WTC11 (cell line): Measurements from ENCODE around the gene COX17. TPM values are rescaled to one million over a fixed set of nuclear protein-coding genes. Genes with fewer than 3 reads are reported as not detected.

Source experiments
- CBFB ChIP-seq: sonication (generic); formaldehyde crosslinking; IDR thresholded peaks from 2 replicates; pipeline ENCODE4 v1.8.1; 2022; ENCODE audit warnings: mild to moderate bottlenecking, low read depth, missing genetic modification reagents
- CREB1 ChIP-seq: sonication (generic); formaldehyde crosslinking; IDR thresholded peaks from 2 replicates; pipeline ENCODE4 v1.8.0; 2023; ENCODE audit warnings: mild to moderate bottlenecking, missing genetic modification reagents
- CREM ChIP-seq: sonication (generic); formaldehyde crosslinking; IDR thresholded peaks from 2 replicates; pipeline ENCODE4 v1.8.1; 2022; ENCODE audit warnings: mild to moderate bottlenecking, missing genetic modification reagents, moderate library complexity
- ESRRA ChIP-seq: sonication (generic); formaldehyde crosslinking; IDR thresholded peaks from 2 replicates; pipeline ENCODE4 v1.8.1; 2022; ENCODE audit warnings: mild to moderate bottlenecking, missing genetic modification reagents, borderline replicate concordance
- ETV6 ChIP-seq: sonication (generic); formaldehyde crosslinking; IDR thresholded peaks from 2 replicates; pipeline ENCODE4 v1.8.1; 2022; ENCODE audit warnings: mild to moderate bottlenecking, missing genetic modification reagents
- FOXJ3 ChIP-seq: sonication (generic); formaldehyde crosslinking; IDR thresholded peaks from 2 replicates; pipeline ENCODE4 v1.9.0; 2021; ENCODE audit warnings: missing genetic modification reagents, mild to moderate bottlenecking, borderline replicate concordance
- FOXP1 ChIP-seq: sonication (generic); formaldehyde crosslinking; IDR thresholded peaks from 2 replicates; pipeline ENCODE4 v1.8.0; 2022; ENCODE audit warnings: missing genetic modification reagents, mild to moderate bottlenecking, moderate library complexity, borderline replicate concordance
- GABPB1 ChIP-seq: sonication (generic); formaldehyde crosslinking; IDR thresholded peaks from 2 replicates; pipeline ENCODE4 v1.8.1; 2023; ENCODE audit warnings: mild to moderate bottlenecking, missing genetic modification reagents
- IRF2 ChIP-seq: sonication (generic); formaldehyde crosslinking; IDR thresholded peaks from 2 replicates; pipeline ENCODE4 v1.8.0; 2022; ENCODE audit warnings: low read depth, missing genetic modification reagents, borderline replicate concordance
- JAZF1 ChIP-seq: fragments of 250-450 bp; sonication (Bioruptor Pico); IDR thresholded peaks from 2 replicates; pipeline ENCODE4 v1.9.0; 2021; ENCODE audit warnings: moderate library complexity, mild to moderate bottlenecking, inconsistent platforms
- MXD4 ChIP-seq: fragments of 250-450 bp; sonication (Bioruptor Pico); IDR thresholded peaks from 2 replicates; pipeline ENCODE4 v1.8.0; 2021; ENCODE audit warnings: mild to moderate bottlenecking, moderate library complexity, borderline replicate concordance
- OVOL2 ChIP-seq: fragments of 250-450 bp; sonication (Bioruptor Pico); IDR thresholded peaks from 2 replicates; pipeline ENCODE4 v1.9.0; 2021; ENCODE audit warnings: mild to moderate bottlenecking, borderline replicate concordance
- RELA ChIP-seq: sonication (generic); formaldehyde crosslinking; IDR thresholded peaks from 2 replicates; pipeline ENCODE4 v1.8.1; 2022; ENCODE audit warnings: missing genetic modification reagents, mild to moderate bottlenecking, borderline replicate concordance
- RORB ChIP-seq: fragments of 250-450 bp; sonication (Bioruptor Pico); IDR thresholded peaks from 2 replicates; pipeline ENCODE4 v1.9.0; 2021; ENCODE audit warnings: mild to moderate bottlenecking
- SMAD3 ChIP-seq: sonication (generic); formaldehyde crosslinking; IDR thresholded peaks from 2 replicates; pipeline ENCODE4 v1.8.0; 2022; ENCODE audit warnings: missing genetic modification reagents, mild to moderate bottlenecking, borderline replicate concordance
- SMAD4 ChIP-seq: sonication (generic); formaldehyde crosslinking; IDR thresholded peaks from 2 replicates; pipeline ENCODE4 v1.8.0; 2022; ENCODE audit warnings: mild to moderate bottlenecking, missing genetic modification reagents
- TEAD4 ChIP-seq: sonication (generic); formaldehyde crosslinking; IDR thresholded peaks from 2 replicates; pipeline ENCODE4 v1.8.0; 2022; ENCODE audit warnings: mild to moderate bottlenecking, missing genetic modification reagents
- ZBTB21 ChIP-seq: sonication (generic); formaldehyde crosslinking; IDR thresholded peaks from 2 replicates; pipeline ENCODE4 v1.8.1; 2023; ENCODE audit warnings: mild to moderate bottlenecking, missing genetic modification reagents, borderline replicate concordance
- ZNF138 ChIP-seq: sonication (generic); formaldehyde crosslinking; conservative IDR thresholded peaks from 2 replicates; pipeline ENCODE4 v1.8.1; 2022; ENCODE audit warnings: mild to moderate bottlenecking, moderate library complexity, missing genetic modification reagents
- ZNF232 ChIP-seq: sonication (generic); formaldehyde crosslinking; IDR thresholded peaks from 2 replicates; pipeline ENCODE4 v1.8.0; 2022; ENCODE audit warnings: mild to moderate bottlenecking, missing genetic modification reagents
- ZNF671 ChIP-seq: fragments of 250-450 bp; sonication (Bioruptor Pico); IDR thresholded peaks from 2 replicates; pipeline ENCODE4 v1.8.0; 2021; ENCODE audit warnings: mild to moderate bottlenecking
- total RNA-seq: library from RNA; stranded (reverse); gene quantifications from 3 replicates; pipeline ENCODE4 v1.2.3, GENCODE V29; 2021
- TF ChIP-seq, protein P1 (sequence below): sonication (generic); formaldehyde crosslinking; IDR thresholded peaks from 2 replicates; pipeline ENCODE4 v1.8.1; 2022; ENCODE audit warnings: missing genetic modification reagents, borderline replicate concordance
- TF ChIP-seq, protein P2 (sequence below): fragments of 250-450 bp; sonication (Bioruptor Pico); IDR thresholded peaks from 2 replicates; pipeline ENCODE4 v1.9.0; 2021; ENCODE audit warnings: mild to moderate bottlenecking
- TF ChIP-seq, protein P3 (sequence below): sonication (generic); formaldehyde crosslinking; IDR thresholded peaks from 2 replicates; pipeline ENCODE4 v1.8.1; 2022; ENCODE audit warnings: mild to moderate bottlenecking, missing genetic modification reagents, moderate library complexity, borderline replicate concordance
- TF ChIP-seq, protein P4 (sequence below): sonication (generic); formaldehyde crosslinking; IDR thresholded peaks from 2 replicates; pipeline ENCODE4 v1.8.1; 2023; ENCODE audit warnings: mild to moderate bottlenecking, missing genetic modification reagents
- TF ChIP-seq, protein P5 (sequence below): sonication (generic); formaldehyde crosslinking; IDR thresholded peaks from 2 replicates; pipeline ENCODE4 v1.8.1; 2022; ENCODE audit warnings: low read depth, missing genetic modification reagents, borderline replicate concordance
- TF ChIP-seq, protein P6 (sequence below): sonication (generic); formaldehyde crosslinking; IDR thresholded peaks from 2 replicates; pipeline ENCODE4 v1.8.1; 2023; ENCODE audit warnings: mild to moderate bottlenecking, missing genetic modification reagents, moderate library complexity
- TF ChIP-seq, protein P7 (sequence below): sonication (generic); formaldehyde crosslinking; IDR thresholded peaks from 2 replicates; pipeline ENCODE4 v1.8.0; 2023; ENCODE audit warnings: mild to moderate bottlenecking, missing genetic modification reagents

The COX17 gene
- total RNA-seq, 1 experiment from 2014 or later, result 56.0 TPM

DNA sequence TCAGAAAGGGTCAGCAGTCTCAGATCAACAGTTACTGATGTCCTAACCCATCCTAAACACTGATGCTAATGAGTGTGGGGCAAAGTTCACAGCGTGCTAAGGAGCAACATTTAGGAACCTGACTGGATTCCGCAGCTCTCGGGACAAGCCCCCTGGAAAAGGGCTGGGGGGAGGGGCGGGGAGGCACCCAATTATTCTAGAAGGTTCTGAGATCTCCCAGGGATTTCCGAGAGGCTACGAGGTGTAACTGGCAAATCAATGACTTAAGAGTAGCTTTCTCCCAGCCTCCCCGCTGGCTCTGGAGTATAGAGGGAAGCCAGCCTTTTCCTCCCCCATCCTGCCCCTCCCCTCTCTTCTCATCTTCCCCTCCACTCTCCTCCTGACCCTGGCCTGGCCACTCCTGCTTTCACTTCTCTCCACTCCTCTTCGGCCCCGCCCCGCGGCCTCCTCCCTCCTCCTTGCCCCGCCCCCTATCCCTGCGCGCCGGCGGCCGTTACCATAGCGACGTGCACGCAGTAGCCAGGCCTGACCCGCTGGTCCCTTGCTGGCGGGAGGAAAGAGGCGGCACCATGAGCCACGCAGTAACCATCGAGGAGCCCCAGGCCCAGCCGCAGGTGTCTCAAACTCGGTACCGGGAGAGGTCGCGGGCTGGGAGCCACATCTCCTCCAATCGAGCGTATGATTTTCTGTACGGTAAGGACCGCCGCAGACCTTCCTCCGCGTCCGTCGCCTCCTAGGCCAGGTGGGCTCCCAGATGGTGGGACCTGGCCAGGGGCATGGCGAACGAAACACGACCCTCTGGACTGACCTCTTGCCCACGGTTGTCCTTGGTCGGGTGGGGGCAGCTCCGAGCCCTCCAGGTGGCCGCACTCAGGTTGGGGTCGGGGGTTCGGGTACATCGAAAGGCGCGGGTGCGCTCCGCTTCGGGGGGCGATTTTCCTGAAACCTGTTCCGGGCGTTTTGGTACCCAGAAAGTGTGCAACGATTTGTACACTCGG, 25.6 kb upstream of the COX17 start, which contains the start of gene CFAP91 (continued):
- TF ChIP-seq, protein P1, sequence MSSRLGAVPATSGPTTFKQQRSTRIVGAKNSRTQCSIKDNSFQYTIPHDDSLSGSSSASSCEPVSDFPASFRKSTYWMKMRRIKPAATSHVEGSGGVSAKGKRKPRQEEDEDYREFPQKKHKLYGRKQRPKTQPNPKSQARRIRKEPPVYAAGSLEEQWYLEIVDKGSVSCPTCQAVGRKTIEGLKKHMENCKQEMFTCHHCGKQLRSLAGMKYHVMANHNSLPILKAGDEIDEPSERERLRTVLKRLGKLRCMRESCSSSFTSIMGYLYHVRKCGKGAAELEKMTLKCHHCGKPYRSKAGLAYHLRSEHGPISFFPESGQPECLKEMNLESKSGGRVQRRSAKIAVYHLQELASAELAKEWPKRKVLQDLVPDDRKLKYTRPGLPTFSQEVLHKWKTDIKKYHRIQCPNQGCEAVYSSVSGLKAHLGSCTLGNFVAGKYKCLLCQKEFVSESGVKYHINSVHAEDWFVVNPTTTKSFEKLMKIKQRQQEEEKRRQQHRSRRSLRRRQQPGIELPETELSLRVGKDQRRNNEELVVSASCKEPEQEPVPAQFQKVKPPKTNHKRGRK (CRISPR knock-in tag), result no peak
- no peak for TF ChIP-seq TEAD4 (CRISPR knock-in tag)
- TF ChIP-seq ZNF671, result no peak
- peak; percentile 75; the same call in 1 of the 2 replicates for TF ChIP-seq ZNF232 (CRISPR knock-in tag)
- no peak for TF ChIP-seq JAZF1 (CRISPR knock-in tag)
- TF ChIP-seq CBFB (CRISPR knock-in tag), result no peak
- TF ChIP-seq FOXP1, result peak; percentile 69; the same call in 1 of the 2 replicates
- peak; percentile 11; the same call in 1 of the 2 replicates for TF ChIP-seq ZBTB21 (CRISPR knock-in tag)
- TF ChIP-seq, protein P2, sequence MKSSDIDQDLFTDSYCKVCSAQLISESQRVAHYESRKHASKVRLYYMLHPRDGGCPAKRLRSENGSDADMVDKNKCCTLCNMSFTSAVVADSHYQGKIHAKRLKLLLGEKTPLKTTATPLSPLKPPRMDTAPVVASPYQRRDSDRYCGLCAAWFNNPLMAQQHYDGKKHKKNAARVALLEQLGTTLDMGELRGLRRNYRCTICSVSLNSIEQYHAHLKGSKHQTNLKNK (CRISPR knock-in tag), result no peak
- no peak for TF ChIP-seq FOXJ3 (CRISPR knock-in tag)
- no peak for TF ChIP-seq MXD4 (CRISPR knock-in tag)
- TF ChIP-seq, protein P3, sequence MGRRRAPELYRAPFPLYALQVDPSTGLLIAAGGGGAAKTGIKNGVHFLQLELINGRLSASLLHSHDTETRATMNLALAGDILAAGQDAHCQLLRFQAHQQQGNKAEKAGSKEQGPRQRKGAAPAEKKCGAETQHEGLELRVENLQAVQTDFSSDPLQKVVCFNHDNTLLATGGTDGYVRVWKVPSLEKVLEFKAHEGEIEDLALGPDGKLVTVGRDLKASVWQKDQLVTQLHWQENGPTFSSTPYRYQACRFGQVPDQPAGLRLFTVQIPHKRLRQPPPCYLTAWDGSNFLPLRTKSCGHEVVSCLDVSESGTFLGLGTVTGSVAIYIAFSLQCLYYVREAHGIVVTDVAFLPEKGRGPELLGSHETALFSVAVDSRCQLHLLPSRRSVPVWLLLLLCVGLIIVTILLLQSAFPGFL (CRISPR knock-in tag), result no peak
- TF ChIP-seq ETV6 (CRISPR knock-in tag), result no peak
- no peak for TF ChIP-seq IRF2 (CRISPR knock-in tag)
- no peak for TF ChIP-seq CREB1 (CRISPR knock-in tag)
- TF ChIP-seq ZNF138 (CRISPR knock-in tag), result no peak; the same call in 1 of the 2 replicates
- TF ChIP-seq, protein P4, sequence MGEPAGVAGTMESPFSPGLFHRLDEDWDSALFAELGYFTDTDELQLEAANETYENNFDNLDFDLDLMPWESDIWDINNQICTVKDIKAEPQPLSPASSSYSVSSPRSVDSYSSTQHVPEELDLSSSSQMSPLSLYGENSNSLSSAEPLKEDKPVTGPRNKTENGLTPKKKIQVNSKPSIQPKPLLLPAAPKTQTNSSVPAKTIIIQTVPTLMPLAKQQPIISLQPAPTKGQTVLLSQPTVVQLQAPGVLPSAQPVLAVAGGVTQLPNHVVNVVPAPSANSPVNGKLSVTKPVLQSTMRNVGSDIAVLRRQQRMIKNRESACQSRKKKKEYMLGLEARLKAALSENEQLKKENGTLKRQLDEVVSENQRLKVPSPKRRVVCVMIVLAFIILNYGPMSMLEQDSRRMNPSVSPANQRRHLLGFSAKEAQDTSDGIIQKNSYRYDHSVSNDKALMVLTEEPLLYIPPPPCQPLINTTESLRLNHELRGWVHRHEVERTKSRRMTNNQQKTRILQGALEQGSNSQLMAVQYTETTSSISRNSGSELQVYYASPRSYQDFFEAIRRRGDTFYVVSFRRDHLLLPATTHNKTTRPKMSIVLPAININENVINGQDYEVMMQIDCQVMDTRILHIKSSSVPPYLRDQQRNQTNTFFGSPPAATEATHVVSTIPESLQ (CRISPR knock-in tag), result no peak
- TF ChIP-seq, protein P5, sequence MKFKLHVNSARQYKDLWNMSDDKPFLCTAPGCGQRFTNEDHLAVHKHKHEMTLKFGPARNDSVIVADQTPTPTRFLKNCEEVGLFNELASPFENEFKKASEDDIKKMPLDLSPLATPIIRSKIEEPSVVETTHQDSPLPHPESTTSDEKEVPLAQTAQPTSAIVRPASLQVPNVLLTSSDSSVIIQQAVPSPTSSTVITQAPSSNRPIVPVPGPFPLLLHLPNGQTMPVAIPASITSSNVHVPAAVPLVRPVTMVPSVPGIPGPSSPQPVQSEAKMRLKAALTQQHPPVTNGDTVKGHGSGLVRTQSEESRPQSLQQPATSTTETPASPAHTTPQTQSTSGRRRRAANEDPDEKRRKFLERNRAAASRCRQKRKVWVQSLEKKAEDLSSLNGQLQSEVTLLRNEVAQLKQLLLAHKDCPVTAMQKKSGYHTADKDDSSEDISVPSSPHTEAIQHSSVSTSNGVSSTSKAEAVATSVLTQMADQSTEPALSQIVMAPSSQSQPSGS (CRISPR knock-in tag), result no peak
- no peak for TF ChIP-seq ESRRA (CRISPR knock-in tag)
- TF ChIP-seq SMAD3, result no peak
- TF ChIP-seq RORB, result no peak
- no peak for TF ChIP-seq CREM
- TF ChIP-seq GABPB1 (CRISPR knock-in tag), result no peak
- TF ChIP-seq OVOL2 (CRISPR knock-in tag), result no peak
- TF ChIP-seq, protein P6, sequence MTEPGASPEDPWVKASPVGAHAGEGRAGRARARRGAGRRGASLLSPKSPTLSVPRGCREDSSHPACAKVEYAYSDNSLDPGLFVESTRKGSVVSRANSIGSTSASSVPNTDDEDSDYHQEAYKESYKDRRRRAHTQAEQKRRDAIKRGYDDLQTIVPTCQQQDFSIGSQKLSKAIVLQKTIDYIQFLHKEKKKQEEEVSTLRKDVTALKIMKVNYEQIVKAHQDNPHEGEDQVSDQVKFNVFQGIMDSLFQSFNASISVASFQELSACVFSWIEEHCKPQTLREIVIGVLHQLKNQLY, result no peak
- no peak for TF ChIP-seq SMAD4
- TF ChIP-seq RELA (CRISPR knock-in tag), result no peak
- TF ChIP-seq, protein P7, sequence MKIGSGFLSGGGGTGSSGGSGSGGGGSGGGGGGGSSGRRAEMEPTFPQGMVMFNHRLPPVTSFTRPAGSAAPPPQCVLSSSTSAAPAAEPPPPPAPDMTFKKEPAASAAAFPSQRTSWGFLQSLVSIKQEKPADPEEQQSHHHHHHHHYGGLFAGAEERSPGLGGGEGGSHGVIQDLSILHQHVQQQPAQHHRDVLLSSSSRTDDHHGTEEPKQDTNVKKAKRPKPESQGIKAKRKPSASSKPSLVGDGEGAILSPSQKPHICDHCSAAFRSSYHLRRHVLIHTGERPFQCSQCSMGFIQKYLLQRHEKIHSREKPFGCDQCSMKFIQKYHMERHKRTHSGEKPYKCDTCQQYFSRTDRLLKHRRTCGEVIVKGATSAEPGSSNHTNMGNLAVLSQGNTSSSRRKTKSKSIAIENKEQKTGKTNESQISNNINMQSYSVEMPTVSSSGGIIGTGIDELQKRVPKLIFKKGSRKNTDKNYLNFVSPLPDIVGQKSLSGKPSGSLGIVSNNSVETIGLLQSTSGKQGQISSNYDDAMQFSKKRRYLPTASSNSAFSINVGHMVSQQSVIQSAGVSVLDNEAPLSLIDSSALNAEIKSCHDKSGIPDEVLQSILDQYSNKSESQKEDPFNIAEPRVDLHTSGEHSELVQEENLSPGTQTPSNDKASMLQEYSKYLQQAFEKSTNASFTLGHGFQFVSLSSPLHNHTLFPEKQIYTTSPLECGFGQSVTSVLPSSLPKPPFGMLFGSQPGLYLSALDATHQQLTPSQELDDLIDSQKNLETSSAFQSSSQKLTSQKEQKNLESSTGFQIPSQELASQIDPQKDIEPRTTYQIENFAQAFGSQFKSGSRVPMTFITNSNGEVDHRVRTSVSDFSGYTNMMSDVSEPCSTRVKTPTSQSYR (CRISPR knock-in tag), result no peak; the same call in 1 of the 2 replicates
